WTC11 (cell line): ENCODE measurements around the gene FASTK.

Experiments used
- CREM ChIP-seq: sonication (generic); formaldehyde crosslinking; IDR thresholded peaks from 2 replicates; pipeline ENCODE4 v1.8.1; 2022; ENCODE audit warnings: mild to moderate bottlenecking, missing genetic modification reagents, moderate library complexity
- ETV6 ChIP-seq: sonication (generic); formaldehyde crosslinking; IDR thresholded peaks from 2 replicates; pipeline ENCODE4 v1.8.1; 2022; ENCODE audit warnings: mild to moderate bottlenecking, missing genetic modification reagents
- FOXP1 ChIP-seq: sonication (generic); formaldehyde crosslinking; IDR thresholded peaks from 2 replicates; pipeline ENCODE4 v1.8.0; 2022; ENCODE audit warnings: missing genetic modification reagents, mild to moderate bottlenecking, moderate library complexity, borderline replicate concordance
- JUN ChIP-seq: sonication (generic); formaldehyde crosslinking; IDR thresholded peaks from 2 replicates; pipeline ENCODE4 v1.8.0; 2023; ENCODE audit warnings: mild to moderate bottlenecking, missing genetic modification reagents
- ZNF232 ChIP-seq: sonication (generic); formaldehyde crosslinking; IDR thresholded peaks from 2 replicates; pipeline ENCODE4 v1.8.0; 2022; ENCODE audit warnings: mild to moderate bottlenecking, missing genetic modification reagents
- TF ChIP-seq, protein P1 (sequence below): fragments of 200-600 bp; IDR thresholded peaks from 2 replicates; pipeline ENCODE4 v1.8.0; 2022; ENCODE audit warnings: antibody characterized with exemption
- TF ChIP-seq, protein P2 (sequence below): sonication (generic); formaldehyde crosslinking; conservative IDR thresholded peaks from 2 replicates; pipeline ENCODE4 v1.8.1; 2022; ENCODE audit warnings: mild to moderate bottlenecking, missing genetic modification reagents
- TF ChIP-seq, protein P3 (sequence below): sonication (generic); formaldehyde crosslinking; IDR thresholded peaks from 2 replicates; pipeline ENCODE4 v1.8.0; 2022; ENCODE audit warnings: mild to moderate bottlenecking, missing genetic modification reagents

DNA sequence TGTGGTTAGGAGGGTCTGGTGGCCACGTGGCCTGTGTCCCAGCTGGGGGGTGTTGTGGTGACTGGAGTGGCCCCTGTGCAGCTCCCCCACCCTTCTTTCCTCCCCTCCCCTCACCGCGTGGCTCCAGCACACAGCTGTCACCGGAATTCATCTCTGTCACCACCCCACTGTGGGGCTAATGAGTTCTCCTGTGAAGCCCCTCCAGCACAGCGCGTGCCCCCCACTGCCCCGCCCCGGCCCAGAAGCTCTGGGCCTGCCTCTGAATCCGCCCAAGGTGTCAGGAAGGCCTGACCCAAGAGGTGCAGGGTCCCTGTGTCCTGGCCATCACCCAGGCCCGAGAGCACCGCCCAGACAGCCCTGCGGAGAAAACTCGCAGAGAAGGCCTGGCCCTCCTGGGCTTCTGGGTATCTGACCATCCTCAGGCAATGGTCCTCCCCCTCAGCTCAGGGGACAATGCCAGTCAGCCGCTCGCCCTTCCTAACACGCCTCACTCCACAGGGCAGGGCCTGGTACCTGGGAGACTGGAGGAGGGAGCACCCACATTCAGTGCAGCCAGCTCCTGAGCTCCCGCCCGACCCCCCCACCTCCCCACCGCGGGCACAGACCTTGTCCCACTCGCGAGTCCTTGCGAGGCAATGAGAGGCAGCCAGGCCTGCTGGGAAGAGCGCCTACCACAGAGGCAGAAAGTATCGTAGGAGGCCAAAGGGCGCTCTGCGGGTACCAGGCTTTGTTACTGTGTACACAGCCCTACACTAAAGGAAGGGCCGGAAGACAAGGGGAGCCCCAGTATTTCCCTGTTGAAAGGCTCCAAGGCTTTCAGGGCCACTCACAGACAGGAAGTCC lies 48.7 kb upstream of the FASTK start:
- TF ChIP-seq CREM (CRISPR knock-in tag): no peak
- no peak for TF ChIP-seq ETV6 (CRISPR knock-in tag)
- no peak for TF ChIP-seq ZNF232
- TF ChIP-seq, protein P1, sequence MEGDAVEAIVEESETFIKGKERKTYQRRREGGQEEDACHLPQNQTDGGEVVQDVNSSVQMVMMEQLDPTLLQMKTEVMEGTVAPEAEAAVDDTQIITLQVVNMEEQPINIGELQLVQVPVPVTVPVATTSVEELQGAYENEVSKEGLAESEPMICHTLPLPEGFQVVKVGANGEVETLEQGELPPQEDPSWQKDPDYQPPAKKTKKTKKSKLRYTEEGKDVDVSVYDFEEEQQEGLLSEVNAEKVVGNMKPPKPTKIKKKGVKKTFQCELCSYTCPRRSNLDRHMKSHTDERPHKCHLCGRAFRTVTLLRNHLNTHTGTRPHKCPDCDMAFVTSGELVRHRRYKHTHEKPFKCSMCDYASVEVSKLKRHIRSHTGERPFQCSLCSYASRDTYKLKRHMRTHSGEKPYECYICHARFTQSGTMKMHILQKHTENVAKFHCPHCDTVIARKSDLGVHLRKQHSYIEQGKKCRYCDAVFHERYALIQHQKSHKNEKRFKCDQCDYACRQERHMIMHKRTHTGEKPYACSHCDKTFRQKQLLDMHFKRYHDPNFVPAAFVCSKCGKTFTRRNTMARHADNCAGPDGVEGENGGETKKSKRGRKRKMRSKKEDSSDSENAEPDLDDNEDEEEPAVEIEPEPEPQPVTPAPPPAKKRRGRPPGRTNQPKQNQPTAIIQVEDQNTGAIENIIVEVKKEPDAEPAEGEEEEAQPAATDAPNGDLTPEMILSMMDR: no peak
- TF ChIP-seq, protein P2, sequence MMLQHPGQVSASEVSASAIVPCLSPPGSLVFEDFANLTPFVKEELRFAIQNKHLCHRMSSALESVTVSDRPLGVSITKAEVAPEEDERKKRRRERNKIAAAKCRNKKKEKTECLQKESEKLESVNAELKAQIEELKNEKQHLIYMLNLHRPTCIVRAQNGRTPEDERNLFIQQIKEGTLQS (CRISPR knock-in tag): no peak
- TF ChIP-seq, protein P3, sequence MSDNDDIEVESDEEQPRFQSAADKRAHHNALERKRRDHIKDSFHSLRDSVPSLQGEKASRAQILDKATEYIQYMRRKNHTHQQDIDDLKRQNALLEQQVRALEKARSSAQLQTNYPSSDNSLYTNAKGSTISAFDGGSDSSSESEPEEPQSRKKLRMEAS (CRISPR knock-in tag): no peak
- no peak for TF ChIP-seq FOXP1 (CRISPR knock-in tag)
- no peak for TF ChIP-seq JUN
